RKO (cell line): Measurements from ENCODE around the gene KATNIP.
"Not testable (repeated sequence)": the region's sequence is repeated elsewhere in the genome, so short reads cannot be mapped to it uniquely, and the experiment has no call there.

Experiments used
- DNase-seq: peaks from one replicate; pipeline ENCODE4 v3.0.0-alpha.2; 2016; ENCODE audit warnings: low spot score

Gene KATNIP

GRCh38 chr16:27538528-27538927 lies 11.4 kb upstream of the KATNIP start:
- DNase-seq, result no peak

- no peak for DNase-seq
These were observed 10.8 kb upstream of the KATNIP start for GRCh38 chr16:27539120-27539519.

- DNase-seq, result no peak
These were observed 10.3 kb upstream of the KATNIP start for GRCh38 chr16:27539636-27540035.

GRCh38 chr16:27543801-27544200 lies 6.1 kb upstream of the KATNIP start:
- no peak for DNase-seq

- no peak for DNase-seq
These were observed 5.3 kb upstream of the KATNIP start for GRCh38 chr16:27544671-27545070.

GRCh38 chr16:27547134-27547533 lies 2.8 kb upstream of the KATNIP start:
- DNase-seq, result peak; percentile 69

GRCh38 chr16:27547851-27548250 lies 2.1 kb upstream of the KATNIP start:
- DNase-seq, result no peak

- no peak for DNase-seq
These were observed 539 bp upstream of the KATNIP start for GRCh38 chr16:27549464-27549745.

GRCh38 chr16:27550582-27550920 lies 607 bp downstream of the KATNIP start:
- DNase-seq, result no peak

GRCh38 chr16:27551036-27551435 lies 1.1 kb downstream of the KATNIP start:
- DNase-seq, result no peak

GRCh38 chr16:27556471-27556870 lies 6.5 kb downstream of the KATNIP start:
- no peak for DNase-seq

- no peak for DNase-seq
These were observed 8.5 kb downstream of the KATNIP start for GRCh38 chr16:27558434-27558833.

GRCh38 chr16:27558932-27559331 lies 9.0 kb downstream of the KATNIP start:
- no peak for DNase-seq

GRCh38 chr16:27561216-27561615 lies 11.3 kb downstream of the KATNIP start:
- no peak for DNase-seq

GRCh38 chr16:27564224-27564623 lies 14.3 kb downstream of the KATNIP start:
- DNase-seq, result no peak

GRCh38 chr16:27566417-27566816 lies 16.5 kb downstream of the KATNIP start:
- no peak for DNase-seq

- DNase-seq, result no peak
These were observed 18.1 kb downstream of the KATNIP start for GRCh38 chr16:27568077-27568476.

- DNase-seq, result not testable (repeated sequence)
These were observed 21.0 kb downstream of the KATNIP start for GRCh38 chr16:27570986-27571385.

- DNase-seq, result no peak
These were observed 21.7 kb downstream of the KATNIP start for GRCh38 chr16:27571433-27572326.

GRCh38 chr16:27572711-27573110 lies 22.8 kb downstream of the KATNIP start:
- DNase-seq, result no peak

- no peak for DNase-seq
These were observed 26.8 kb downstream of the KATNIP start for GRCh38 chr16:27576729-27577128.

- DNase-seq, result no peak
These were observed 29.4 kb downstream of the KATNIP start for GRCh38 chr16:27579087-27579980.

GRCh38 chr16:27582883-27583282 lies 32.9 kb downstream of the KATNIP start:
- DNase-seq, result no peak
